Gastrocnemius medialis (tissue), 4 donors: ENCODE data around the gene NCOA7. TPM values are rescaled to one million over a fixed set of nuclear protein-coding genes. Genes with fewer than 3 reads are reported as not detected.

Experiments
- ATAC-seq, 2 donors: fragments of 150-250 bp; one replicate each; pipeline ENCODE4 v1.9.1; 2016
- DNase-seq, 2 donors: peaks; one replicate each; pipeline ENCODE4 v3.0.0-alpha.2; 2019
- H3K27ac ChIP-seq, 4 donors: fragments of 200-600 bp; sonication (generic); 1 replicate in 1 of 4; 2 replicates in 3 of 4; pipeline ENCODE4 v1.5.1; 2016 to 2018; ENCODE audit warnings: mild to moderate bottlenecking in 2 of 4, moderate library complexity in 1 of 4
- H3K27me3 ChIP-seq, 3 donors: fragments of 200-600 bp; sonication (generic) in 2 of 3; 1 replicate in 1 of 3; 2 replicates in 2 of 3; pipeline versions ENCODE4 v1.5.1 to v1.6.0; 2016 to 2019; ENCODE audit warnings: mild to moderate bottlenecking in 1 of 3, moderate library complexity in 1 of 3
- H3K36me3 ChIP-seq, 2 donors: fragments of 200-600 bp; sonication (generic) in 1 of 2; one replicate each; pipeline ENCODE4 v1.5.1; 2017 to 2018
- H3K4me1 ChIP-seq, 2 donors: fragments of 200-600 bp; sonication (generic) in 1 of 2; one replicate each; pipeline ENCODE4 v1.5.1; 2016 to 2017; ENCODE audit warnings: mild to moderate bottlenecking in 2 of 2
- H3K4me3 ChIP-seq, 4 donors: fragments of 200-600 bp; sonication (generic) in 3 of 4; 1 replicate in 1 of 4; 2 replicates in 3 of 4; pipeline ENCODE4 v1.5.1; 2016 to 2019; ENCODE audit warnings: mild to moderate bottlenecking in 2 of 4
- H3K9me3 ChIP-seq, 3 donors: fragments of 200-600 bp; sonication (generic) in 2 of 3; 1 replicate in 1 of 3; 2 replicates in 2 of 3; pipeline ENCODE4 v1.5.1; 2016 to 2019
- POLR2A ChIP-seq, 2 donors: fragments of 450-650 bp; IDR thresholded peaks; one replicate each; pipeline ENCODE4 v1.6.1; 2017; ENCODE audit warnings: antibody characterized with exemption in 2 of 2, mild to moderate bottlenecking in 2 of 2, moderate library complexity in 2 of 2
- in situ Hi-C, 4 donors: fragments of 200-750 bp; cut with MboI; loops; one replicate each; pipeline versions ENCODE4 v1.15.0 to v1.8.0; 2017; ENCODE audit warnings: low sequenced_read_pairs in 4 of 4
- intact Hi-C: fragments of 100-400 bp; cut with DNase I; formaldehyde crosslinking; loops from one replicate; pipeline ENCODE4 v1.15.1; 2023; ENCODE audit warnings: low total_unique reads
- total RNA-seq, 4 donors: library from RNA; depleted of rRNA; stranded (reverse); fragments of >200 nt; gene quantifications; one replicate each; pipeline versions ENCODE4 v1.1.0 to v1.2.3, GENCODE V29; 2016
- TF ChIP-seq, protein P1 (sequence below), 5 experiments: fragments of 450-650 bp in 3 of 5; fragments of 200-600 bp in 2 of 5; sonication (generic) in 2 of 5; IDR thresholded peaks in 4 of 5; conservative IDR thresholded peaks in 1 of 5; 1 replicate in 4 of 5; 2 replicates in 1 of 5; pipeline ENCODE4 v1.5.1; 2016 to 2019; ENCODE audit warnings: antibody characterized with exemption in 5 of 5, mild to moderate bottlenecking in 3 of 5, moderate library complexity in 3 of 5

The NCOA7 gene
- total RNA-seq, 4 donors from 2014 or later = 7.0 to 9.5 (median 9.2) TPM

DNA sequence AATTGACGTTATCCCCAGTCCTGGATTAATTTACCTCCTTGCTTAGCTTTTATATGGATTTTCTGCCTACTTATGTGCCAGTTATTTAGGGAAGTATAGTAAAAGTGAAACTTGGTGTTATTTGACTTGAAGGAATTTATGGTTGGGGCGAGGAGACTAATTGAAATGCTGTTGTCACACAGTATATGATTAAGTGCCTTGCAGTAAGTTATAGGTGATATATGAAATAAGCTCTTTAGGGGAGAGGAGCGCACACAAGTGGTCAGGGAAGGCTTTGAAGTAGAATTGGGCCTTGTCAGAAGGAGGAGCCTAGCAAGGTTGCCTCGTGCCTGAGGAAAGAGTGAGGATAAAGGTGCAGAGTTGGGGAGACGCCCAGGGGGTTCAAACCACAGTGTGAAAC is 20.5 kb downstream of the NCOA7 start:
- H3K36me3 ChIP-seq = no peaks in the 10 kb centered on the region
- no peaks in the 10 kb centered on the region for H3K27me3 ChIP-seq
- intact Hi-C loops = no loop called here
- H3K9me3 ChIP-seq = no peaks in the 10 kb centered on the region
- no peak for ATAC-seq
- in situ Hi-C loops = no loop called here
- TF ChIP-seq POLR2A (IDR thresholded peaks at IDR 0.05) = no peak
- TF ChIP-seq, protein P1, sequence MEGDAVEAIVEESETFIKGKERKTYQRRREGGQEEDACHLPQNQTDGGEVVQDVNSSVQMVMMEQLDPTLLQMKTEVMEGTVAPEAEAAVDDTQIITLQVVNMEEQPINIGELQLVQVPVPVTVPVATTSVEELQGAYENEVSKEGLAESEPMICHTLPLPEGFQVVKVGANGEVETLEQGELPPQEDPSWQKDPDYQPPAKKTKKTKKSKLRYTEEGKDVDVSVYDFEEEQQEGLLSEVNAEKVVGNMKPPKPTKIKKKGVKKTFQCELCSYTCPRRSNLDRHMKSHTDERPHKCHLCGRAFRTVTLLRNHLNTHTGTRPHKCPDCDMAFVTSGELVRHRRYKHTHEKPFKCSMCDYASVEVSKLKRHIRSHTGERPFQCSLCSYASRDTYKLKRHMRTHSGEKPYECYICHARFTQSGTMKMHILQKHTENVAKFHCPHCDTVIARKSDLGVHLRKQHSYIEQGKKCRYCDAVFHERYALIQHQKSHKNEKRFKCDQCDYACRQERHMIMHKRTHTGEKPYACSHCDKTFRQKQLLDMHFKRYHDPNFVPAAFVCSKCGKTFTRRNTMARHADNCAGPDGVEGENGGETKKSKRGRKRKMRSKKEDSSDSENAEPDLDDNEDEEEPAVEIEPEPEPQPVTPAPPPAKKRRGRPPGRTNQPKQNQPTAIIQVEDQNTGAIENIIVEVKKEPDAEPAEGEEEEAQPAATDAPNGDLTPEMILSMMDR (IDR thresholded peaks at IDR 0.05 in 4 of 5, conservative IDR thresholded peaks at IDR 0.05 in 1 of 5) = no peak
- H3K4me1 ChIP-seq = peaks cover 0 to 10% of the 10 kb centered on the region in 2 donors
- no peak overlapping the region for H3K4me3 ChIP-seq
- DNase-seq = no peak
- no peak overlapping the region for H3K27ac ChIP-seq

DNA sequence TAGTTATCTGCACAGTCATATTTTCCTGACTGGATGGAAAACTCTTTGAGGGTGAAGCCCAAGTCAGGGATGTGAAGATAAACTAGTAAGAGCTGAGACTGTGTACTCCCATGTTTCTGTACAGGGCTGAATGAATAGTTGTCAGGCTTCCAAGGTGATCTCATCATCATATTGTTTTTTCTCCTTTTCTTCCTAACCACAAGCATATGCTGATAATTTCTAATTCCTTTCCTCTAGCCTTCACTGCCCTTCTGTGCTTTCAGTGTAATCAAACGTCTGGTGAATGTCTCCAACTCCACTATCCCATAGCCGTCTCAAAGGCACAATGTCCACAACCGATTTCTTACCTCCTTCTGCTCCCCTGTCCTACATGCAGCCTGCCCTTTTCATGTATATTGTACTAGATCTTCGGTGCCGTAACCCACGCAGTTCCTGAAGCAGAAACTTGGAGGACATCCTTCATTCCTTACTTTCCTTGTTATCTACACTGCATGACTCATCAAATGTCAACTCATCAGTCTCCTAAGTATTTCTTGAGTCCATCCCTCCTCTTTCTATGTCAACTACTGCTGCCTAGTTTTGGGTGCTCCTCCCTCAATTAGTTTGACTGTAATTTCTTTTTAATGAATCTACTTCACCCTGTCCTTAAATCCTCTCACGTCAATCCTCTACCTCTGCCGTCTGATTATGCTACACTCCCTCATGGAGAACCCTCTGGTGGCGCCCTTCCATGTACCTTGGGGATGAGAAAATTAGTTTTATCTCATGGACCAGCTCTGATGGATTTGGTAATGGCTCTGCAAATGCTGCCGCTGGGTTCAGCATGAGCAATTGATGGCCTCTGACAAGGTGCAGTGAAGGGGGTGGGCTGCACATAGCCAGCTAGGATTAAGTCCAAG is 21.9 kb downstream of the NCOA7 start:
- Histone ChIP-seq H3K9me3 (no peaks in the 10 kb centered on the region), H3K27me3 (no peaks in the 10 kb centered on the region), H3K27ac (peak overlapping the region in 2 of 4 donors; percentile 3 to 32), H3K36me3 (no peaks in the 10 kb centered on the region), H3K4me1 (peaks cover 0 to 12% of the 10 kb centered on the region in 2 donors), H3K4me3 (no peak overlapping the region)
- TF ChIP-seq POLR2A (IDR thresholded peaks at IDR 0.05) = no peak
- in situ Hi-C loops = no loop called here
- intact Hi-C loops = no loop called here
- ATAC-seq = no peak
- DNase-seq = no peak

DNA sequence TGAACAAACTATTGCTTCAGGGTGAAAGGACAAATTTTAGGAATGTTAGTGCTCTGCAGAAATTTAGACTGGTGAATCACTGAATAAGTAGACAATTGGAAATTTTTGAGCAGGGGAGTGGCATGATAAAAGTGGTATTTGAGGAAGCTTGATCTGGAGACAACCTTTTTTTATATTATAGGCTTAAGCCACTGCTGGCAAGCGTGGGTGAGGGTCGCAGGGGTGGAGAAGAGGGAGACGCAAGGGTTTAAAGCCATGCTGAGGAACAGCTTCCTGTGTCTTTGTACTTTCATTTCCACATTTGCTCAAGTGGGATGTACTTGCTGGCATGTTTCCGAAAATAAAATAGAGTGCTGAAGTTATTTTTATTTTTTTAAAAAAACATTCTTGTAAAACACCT is 23.7 kb downstream of the NCOA7 start:
- Histone ChIP-seq H3K9me3 (no peaks in the 10 kb centered on the region), H3K4me1 (peaks cover 8 to 24% of the 10 kb centered on the region in 2 donors), H3K27me3 (no peaks in the 10 kb centered on the region), H3K4me3 (no peak overlapping the region), H3K36me3 (no peaks in the 10 kb centered on the region), H3K27ac (no peak overlapping the region)
- in situ Hi-C loops (no loop called here), intact Hi-C loops (no loop called here)
- DNase-seq (no peak), ATAC-seq (no peak)
- TF ChIP-seq, protein P1 (IDR thresholded peaks at IDR 0.05 in 4 of 5, conservative IDR thresholded peaks at IDR 0.05 in 1 of 5) = no peak
- TF ChIP-seq POLR2A (IDR thresholded peaks at IDR 0.05) = no peak

DNA sequence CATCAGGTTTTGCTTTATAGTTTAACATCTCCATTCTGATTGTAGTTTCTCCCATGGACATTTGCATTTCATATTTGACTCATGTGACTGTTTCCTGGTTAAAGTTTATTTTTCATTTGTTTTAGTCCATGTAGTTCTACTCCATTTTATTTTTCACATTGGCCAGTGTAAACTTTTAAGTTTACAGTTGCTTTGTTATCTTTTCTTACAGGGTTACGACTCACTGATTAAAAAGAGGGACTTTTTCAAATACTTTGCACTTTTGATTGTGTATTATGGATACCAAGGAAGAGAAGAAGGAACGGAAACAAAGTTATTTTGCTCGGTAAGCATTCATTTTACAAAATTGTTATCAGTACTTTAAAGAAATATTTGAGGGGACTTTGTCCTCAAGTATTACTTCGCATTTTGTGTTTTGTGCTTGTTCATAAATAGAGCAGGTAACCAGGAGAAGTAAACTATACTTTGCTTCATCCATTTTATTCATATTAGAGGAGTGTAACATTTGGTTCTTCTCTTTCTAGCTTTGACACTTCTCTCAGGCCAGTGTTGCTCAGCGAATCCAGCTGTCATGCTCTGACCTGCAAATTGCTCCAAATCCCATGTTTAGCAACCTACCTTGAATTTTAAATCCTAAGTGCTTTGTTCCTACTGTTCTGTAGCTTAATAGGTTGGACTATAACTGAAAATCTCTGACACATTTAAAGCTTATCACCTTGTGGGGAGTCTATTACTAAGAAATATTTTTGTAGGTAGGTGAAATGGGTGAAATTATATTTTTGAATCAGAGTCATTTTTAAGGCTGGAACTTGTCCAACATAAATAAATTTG is 24.5 kb downstream of the NCOA7 start:
- H3K27me3 ChIP-seq = no peaks in the 10 kb centered on the region
- no peak overlapping the region for H3K27ac ChIP-seq
- no peaks in the 10 kb centered on the region for H3K36me3 ChIP-seq
- H3K4me1 ChIP-seq = peaks cover 8 to 24% of the 10 kb centered on the region in 2 donors
- H3K4me3 ChIP-seq = no peak overlapping the region
- DNase-seq = no peak
- intact Hi-C loops (no loop called here), in situ Hi-C loops (no loop called here)
- TF ChIP-seq, protein P1 (IDR thresholded peaks at IDR 0.05 in 4 of 5, conservative IDR thresholded peaks at IDR 0.05 in 1 of 5) = no peak
- no peak for TF ChIP-seq POLR2A (IDR thresholded peaks at IDR 0.05)
- no peaks in the 10 kb centered on the region for H3K9me3 ChIP-seq
- no peak for ATAC-seq

DNA sequence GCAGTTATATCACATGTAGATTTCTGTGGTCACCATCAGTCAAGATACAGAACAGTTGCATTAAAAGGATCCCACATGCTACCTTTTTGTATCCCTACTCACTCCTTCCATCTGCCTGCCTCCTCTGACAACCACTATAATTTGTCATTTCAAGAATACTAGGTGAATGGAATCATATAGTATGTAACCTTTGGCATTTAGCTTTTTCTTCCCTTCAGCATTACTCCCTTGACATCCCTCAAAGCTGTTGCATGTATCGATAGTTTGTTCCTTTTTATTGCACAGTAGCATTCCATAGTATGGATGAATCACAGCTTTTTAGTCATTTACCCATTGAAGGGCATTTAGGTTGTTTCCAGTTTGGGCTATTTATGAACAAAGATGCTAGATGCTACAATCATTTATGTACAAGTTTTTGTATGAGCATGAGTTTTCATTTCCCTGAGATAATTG is 26.1 kb downstream of the NCOA7 start:
- DNase-seq = no peak
- no peak overlapping the region for H3K27ac ChIP-seq
- H3K27me3 ChIP-seq = no peaks in the 10 kb centered on the region
- H3K4me3 ChIP-seq = no peak overlapping the region
- H3K36me3 ChIP-seq = no peaks in the 10 kb centered on the region
- no peak for ATAC-seq
- TF ChIP-seq, protein P1 (IDR thresholded peaks at IDR 0.05 in 4 of 5, conservative IDR thresholded peaks at IDR 0.05 in 1 of 5) = no peak
- no peak for TF ChIP-seq POLR2A (IDR thresholded peaks at IDR 0.05)
- H3K4me1 ChIP-seq = peaks cover 8 to 24% of the 10 kb centered on the region in 2 donors
- intact Hi-C loops = no loop called here
- H3K9me3 ChIP-seq = no peaks in the 10 kb centered on the region
- in situ Hi-C loops = no loop called here
